GM12891 (cell line): ENCODE data around the gene CLEC11A.

Experiments used
- DNase-seq: peaks from one replicate; pipeline ENCODE4 v3.0.0; 2011; ENCODE audit warnings: low spot score; ENCODE audit not compliant: insufficient read length
- FAIRE-seq: peaks from 2 replicates; lab custom pipeline; 2011; peaks lifted over from hg19 to GRCh38; lab: Jason Lieb, UNC
- PAX5 ChIP-seq: IDR thresholded peaks from 2 replicates; pipeline ENCODE4 v1.6.1; 2011; ENCODE audit warnings: low read length, moderate library complexity, mild to moderate bottlenecking; ENCODE audit not compliant: insufficient read depth, severe bottlenecking
- POLR2A ChIP-seq: IDR thresholded peaks from 2 replicates; pipeline ENCODE4 v1.6.1; 2011; ENCODE audit warnings: low read depth, low read length, control low read depth
- POLR2AphosphoS5 ChIP-seq: IDR thresholded peaks from 2 replicates; pipeline ENCODE4 v1.6.1; 2011; ENCODE audit warnings: low read depth, low read length, control low read depth
- POU2F2 ChIP-seq: IDR thresholded peaks from 2 replicates; pipeline ENCODE4 v1.6.1; 2011; ENCODE audit warnings: low read depth, mild to moderate bottlenecking, control low read depth, low read length, moderate library complexity
- SPI1 ChIP-seq: IDR thresholded peaks from 2 replicates; pipeline ENCODE4 v1.6.1; 2011; ENCODE audit warnings: low read depth, low read length, control low read depth
- TAF1 ChIP-seq: IDR thresholded peaks from 2 replicates; pipeline ENCODE4 v1.6.1; 2011; ENCODE audit warnings: low read depth, low read length, control low read depth

The CLEC11A gene

DNA sequence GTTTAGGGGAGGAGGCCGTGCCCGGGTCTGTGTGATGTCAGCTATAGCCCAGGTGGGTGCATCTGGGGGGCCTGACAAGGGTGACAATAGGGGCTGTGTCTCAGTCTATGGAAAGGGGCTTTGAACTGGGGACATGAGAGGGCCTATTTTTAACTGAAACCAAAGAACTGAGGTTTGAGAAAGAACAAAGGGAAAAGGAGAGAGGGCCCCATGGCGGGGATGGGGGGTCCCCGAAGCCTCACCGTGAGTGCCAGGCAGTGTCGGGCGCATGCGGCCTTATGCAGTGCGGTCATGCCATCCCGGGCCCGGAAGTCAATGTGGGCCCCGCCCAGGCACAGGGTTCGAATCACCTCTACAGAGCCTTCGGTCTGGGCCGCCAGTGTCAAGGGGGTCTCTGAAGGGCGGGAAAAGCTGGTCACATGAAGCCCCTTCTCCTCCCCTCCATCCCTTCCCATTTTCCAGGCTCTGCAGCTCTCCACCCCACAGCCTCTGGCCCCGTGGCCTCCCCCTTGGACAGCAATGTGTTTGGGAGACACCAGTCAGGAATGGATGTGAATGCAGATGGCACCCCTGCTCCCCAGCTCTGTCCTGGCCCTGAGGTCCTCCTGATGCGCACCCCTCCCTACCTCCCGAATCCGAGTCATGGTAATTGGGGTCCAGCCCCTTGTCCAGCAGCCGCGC is 9.5 kb upstream of the CLEC11A start:
- TF ChIP-seq TAF1 (no peak), POLR2AphosphoS5 (no peak), SPI1 (no peak), POLR2A (no peak), PAX5 (no peak), POU2F2 (no peak)
- FAIRE-seq (no peak), DNase-seq (no peak)

DNA sequence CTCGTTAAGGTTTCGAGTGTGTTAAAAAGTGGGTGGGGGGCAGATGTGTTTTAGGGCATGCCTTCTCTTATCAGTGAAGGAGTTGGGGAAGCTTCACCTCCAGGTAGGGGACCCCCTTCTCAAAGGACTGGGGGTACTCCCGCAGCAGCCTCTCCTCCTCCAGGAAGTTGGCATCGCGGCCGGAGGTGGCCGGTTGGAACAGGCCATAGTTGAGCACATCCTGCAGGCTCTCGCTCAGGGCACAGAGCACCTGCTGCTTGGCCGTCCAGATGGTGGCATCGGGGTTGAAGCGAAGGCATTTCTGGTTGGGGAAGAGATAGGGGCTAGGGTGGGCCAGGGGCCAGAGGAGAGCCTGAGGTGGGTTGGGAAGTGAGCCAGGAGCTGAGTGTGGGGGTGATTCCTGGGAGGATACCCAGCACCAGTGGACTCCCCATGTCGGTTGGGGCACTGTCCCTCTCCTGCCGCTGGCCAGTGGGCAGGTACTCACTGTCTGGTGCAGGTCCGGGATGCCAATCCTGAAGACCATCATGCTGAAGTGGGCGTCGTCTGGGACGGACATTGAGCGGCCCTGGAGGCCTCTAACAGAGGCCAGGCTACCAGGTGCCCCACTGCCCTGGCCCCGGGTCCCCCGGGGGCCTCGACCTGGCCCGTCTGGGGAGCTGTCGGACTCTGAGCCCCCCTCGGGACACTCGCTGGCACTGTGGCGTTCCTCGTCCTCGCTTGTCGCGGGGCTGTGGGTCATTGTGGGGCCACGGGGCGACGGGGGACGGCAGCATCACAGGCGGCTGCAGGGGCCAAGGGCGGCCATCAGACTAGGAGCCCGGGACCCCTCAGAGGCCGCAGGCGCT is 6.8 kb upstream of the CLEC11A start:
- TF ChIP-seq TAF1 (no peak), POLR2A (no peak)
- FAIRE-seq (no peak), DNase-seq (no peak)

DNA sequence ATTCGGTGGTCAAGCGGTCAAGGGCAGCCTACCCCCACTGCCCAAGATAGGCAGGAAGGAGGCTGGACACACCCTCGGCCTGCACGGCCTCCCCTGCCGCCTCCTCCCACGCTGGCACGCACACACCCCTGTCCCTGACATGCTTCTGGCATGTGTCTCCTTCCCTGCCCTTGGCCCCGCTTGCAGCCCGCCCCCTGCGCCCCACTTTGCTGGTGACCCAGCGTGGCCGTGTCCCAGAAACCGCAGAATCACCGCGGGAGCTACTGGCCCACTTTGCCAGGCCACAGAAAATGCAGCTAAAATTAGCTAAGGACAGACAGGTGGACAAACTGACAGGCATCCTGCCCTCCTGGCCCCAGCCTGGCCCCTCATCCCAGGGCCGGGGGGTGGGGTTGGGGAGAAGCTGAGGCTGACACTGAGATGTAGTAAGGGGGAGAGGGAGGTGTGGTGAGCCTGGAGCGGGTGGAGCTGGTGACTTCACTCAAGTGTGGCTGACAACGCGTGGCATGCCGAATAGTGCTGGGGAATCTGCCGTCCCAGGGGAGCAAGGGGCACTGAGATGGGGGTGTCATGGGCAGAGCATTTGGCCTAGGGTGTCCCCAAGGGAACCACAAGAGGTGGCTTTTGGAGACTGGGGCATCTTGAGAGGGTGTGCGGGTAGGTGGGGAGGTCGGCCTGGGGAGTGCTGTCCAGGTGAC is 6.0 kb upstream of the CLEC11A start:
- TF ChIP-seq POU2F2 (no peak), SPI1 (no peak), PAX5 (no peak)
- FAIRE-seq (no peak), DNase-seq (no peak)

DNA sequence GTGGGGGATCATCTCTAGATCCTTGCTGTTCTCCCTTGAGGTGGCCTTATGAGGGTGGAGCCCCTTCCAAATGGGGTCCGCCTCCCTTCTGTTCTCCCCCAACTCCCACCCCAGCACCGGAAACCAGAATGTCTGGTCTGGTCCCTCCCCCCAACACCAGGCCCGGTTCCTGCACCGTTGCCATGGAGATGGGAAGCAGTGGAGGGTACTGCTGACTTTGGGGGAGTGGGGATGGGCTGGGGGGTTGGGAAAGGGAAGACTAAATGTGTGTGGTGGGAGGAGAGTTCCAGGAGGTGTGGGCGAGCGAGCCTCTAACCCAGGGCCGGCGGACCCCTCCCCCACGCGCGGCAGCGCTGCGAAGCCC is 5.3 kb upstream of the CLEC11A start:
- no peak for DNase-seq
- FAIRE-seq = no peak
- TF ChIP-seq POLR2AphosphoS5 = no peak
- no peak for TF ChIP-seq POU2F2
- no peak for TF ChIP-seq PAX5
- no peak for TF ChIP-seq TAF1
- TF ChIP-seq POLR2A = no peak
- no peak for TF ChIP-seq SPI1

DNA sequence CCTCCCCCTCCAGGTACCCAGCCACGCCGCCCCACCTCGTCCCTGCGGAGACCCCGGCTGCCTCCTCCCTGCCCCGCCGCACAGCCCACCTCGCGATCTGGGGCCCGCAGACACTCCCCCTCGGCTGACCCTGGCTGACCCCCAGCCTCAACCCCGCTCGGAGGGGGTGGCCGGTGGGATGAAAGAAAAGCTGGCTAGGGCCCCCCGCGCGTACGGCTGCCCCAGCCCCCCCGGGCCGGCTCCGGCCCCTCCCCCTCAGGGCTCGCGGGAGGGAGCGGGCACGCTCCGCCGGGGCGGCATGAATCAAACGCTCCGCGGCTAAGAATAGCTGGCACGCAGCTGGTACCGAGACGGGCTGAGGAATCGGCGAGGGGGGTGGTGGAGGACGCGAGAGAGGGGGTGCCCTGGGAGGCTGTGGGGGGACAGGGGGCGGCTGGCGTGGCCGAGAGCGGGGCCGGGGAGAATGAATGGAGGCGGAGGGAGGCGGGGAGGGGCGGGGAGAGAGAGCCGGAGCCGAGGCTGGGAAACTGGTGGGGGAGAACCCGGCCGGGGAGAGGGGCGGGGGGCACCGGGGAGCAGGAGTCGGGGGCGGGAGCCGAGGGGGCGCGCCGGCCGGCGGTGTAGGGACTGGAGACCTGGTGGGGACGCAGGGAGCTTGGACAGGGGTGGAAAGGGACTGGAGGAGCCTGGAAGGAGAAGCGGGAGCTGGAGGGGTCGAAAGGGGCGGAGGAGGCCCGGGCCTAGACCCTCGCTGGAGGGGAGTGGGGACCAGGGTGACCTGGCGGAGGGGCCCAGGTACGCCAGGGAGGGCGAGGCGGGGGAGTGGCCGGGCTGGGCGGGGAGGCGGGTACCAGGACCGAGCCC is 4.7 kb upstream of the CLEC11A start:
- no peak for DNase-seq

DNA sequence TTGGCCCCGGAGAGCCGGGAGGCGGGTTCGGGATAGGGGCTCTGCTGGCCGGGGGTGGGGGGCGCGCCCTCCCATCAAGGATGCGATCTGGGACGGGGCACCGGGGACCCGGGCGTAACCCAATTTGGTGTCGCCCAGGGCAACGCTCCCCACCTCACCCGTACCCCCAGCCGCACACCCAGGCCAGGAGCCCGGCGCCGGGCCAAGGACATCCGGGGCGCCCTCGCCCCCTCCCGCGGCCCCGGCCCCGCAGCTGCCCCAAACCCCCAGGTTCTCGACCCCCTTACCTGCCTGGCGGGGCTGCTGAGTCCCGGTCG is 4.1 kb upstream of the CLEC11A start:
- DNase-seq = no peak
- TF ChIP-seq POLR2AphosphoS5 (no peak), SPI1 (no peak), PAX5 (no peak), POU2F2 (no peak), POLR2A (no peak), TAF1 (no peak)
- FAIRE-seq = no peak

More for the DNA sequence above, 4.7 kb upstream of the CLEC11A start:
- TF ChIP-seq POU2F2 (no peak), PAX5 (no peak), TAF1 (no peak), SPI1 (no peak), POLR2A (no peak), POLR2AphosphoS5 (no peak)
- FAIRE-seq = no peak

DNA sequence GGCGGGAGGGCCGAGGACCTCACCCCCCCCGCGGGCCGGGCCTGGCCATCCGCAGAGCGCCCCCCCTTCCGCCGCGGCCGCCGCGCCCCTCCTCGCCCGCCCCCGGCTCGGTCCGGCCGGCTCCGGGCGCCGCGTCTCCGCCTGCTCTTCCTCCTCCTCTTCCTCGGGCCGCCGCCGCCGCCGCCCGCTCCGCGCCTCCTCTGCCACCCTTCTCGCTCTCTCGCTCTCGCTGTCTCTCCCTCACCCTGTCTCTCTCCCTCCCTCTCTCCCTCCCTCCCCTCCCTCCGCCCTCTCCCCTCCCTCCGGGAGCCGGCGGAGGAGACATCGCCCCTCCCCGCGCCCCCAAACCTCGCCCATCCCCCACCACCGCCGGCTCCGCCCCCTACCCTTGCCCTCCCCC is 3.6 kb upstream of the CLEC11A start, which contains the start of gene SHANK1:
Gene SHANK1, minus strand, starts transcription at position 237 of the 400 bp plus-strand sequence. CDS start 2,883 bp downstream, outside the sequence.
- FAIRE-seq (no peak), DNase-seq (no peak)
- TF ChIP-seq SPI1 (no peak), PAX5 (no peak), POLR2AphosphoS5 (no peak), POLR2A (no peak), POU2F2 (no peak), TAF1 (no peak)

DNA sequence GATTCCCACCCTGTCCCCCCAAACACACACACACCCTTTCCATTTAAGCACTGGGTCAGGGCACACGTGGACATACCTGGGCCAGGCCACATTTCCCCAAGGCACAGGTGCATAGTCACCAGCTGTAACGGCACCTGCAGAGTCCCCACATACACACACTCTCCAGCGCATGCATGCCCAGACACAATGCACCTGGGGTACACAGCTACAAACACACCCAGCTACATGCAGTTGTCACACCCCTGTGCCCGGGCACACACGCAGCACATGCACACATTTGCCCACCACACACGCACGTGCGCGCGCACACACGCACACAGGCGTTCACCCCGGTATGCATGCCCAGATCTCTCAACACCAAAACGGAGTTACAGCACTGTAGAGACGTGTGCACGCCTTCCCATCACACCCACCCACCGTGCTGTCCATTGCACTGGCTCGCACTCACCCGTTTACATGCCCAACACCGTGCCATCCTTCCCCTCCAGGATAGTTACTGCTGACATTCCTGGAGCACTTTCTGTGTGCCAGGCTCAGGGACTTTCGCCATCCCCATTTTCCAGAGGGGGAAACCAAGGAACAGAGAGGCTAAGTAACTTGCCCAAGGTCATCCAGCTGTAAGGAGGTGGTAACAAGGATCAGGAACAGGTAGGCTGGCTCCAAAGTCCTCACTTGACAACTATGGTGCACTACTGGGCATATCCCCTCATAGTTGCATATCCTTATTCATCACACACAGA is 2.8 kb upstream of the CLEC11A start:
- TF ChIP-seq SPI1 (no peak), TAF1 (no peak), POLR2A (no peak), PAX5 (no peak), POLR2AphosphoS5 (no peak), POU2F2 (no peak)
- no peak for DNase-seq
- FAIRE-seq = no peak

DNA sequence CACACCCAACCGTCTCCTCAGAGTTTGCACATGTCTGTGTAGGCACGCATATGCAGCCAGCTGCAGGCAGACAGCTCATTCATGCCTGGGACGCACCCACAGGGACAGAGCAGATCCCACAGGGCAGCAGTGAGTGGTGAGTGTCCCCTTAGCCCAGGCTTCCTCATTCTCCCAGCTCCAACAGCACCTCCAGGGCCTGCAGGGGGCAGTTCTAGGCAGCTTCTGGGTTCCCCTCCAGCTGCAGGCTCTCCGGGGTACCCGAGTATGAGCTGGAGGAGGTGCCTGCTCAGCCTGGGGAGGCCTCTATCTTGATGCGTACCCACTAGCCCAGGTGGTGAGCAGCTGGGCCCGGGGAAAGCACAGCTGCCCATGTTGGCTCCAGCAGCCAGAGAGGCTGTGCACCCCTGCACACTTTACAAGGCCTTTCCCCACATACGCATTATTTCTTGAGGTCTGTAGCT is 2.2 kb upstream of the CLEC11A start:
- DNase-seq = no peak
- FAIRE-seq = no peak
- TF ChIP-seq SPI1 = no peak
- no peak for TF ChIP-seq TAF1
- TF ChIP-seq POU2F2 = no peak
